Central memory CD8-positive, alpha-beta T cell (primary cell): ENCODE measurements around the gene COQ2.
"Not testable (repeated sequence)": the region's sequence is repeated elsewhere in the genome, so short reads cannot be mapped to it uniquely, and the experiment has no call there.

Experiments used
- ATAC-seq: fragments of 150-1000 bp; cut with Tn5 transposase; replicated peaks from 2 replicates; pipeline ENCODE4 v1.10.0; 2022; ENCODE audit warnings: mild to moderate bottlenecking, moderate FRiP score, moderate number of reproducible peaks; ENCODE audit not compliant: poor library complexity, severe bottlenecking; ENCODE audit errors: extremely low read depth
- DNase-seq, 2 donors: peaks; one replicate each; pipeline ENCODE4 v3.0.0; 2021; ENCODE audit warnings: low spot score in 2 of 2
- H3K27ac Mint-ChIP-seq: one replicate; pipeline ENCODE4 v1.8.0; 2022; ENCODE audit warnings: low read depth, mild to moderate bottlenecking, moderate library complexity, mixed read lengths
- H3K27me3 Mint-ChIP-seq: one replicate; pipeline ENCODE4 v1.8.0; 2022; ENCODE audit warnings: mixed read lengths
- H3K36me3 Mint-ChIP-seq: one replicate; pipeline ENCODE4 v1.8.0; 2022; ENCODE audit warnings: mild to moderate bottlenecking, moderate library complexity, mixed read lengths; ENCODE audit not compliant: insufficient read depth
- H3K4me1 Mint-ChIP-seq: one replicate; pipeline ENCODE4 v1.8.0; 2022; ENCODE audit warnings: mixed read lengths
- H3K4me3 Mint-ChIP-seq: one replicate; pipeline ENCODE4 v1.8.0; 2022; ENCODE audit warnings: mild to moderate bottlenecking, moderate library complexity, mixed read lengths
- H3K9me3 Mint-ChIP-seq: one replicate; pipeline ENCODE4 v1.8.0; 2022; ENCODE audit warnings: mixed read lengths

COQ2 gene

DNA sequence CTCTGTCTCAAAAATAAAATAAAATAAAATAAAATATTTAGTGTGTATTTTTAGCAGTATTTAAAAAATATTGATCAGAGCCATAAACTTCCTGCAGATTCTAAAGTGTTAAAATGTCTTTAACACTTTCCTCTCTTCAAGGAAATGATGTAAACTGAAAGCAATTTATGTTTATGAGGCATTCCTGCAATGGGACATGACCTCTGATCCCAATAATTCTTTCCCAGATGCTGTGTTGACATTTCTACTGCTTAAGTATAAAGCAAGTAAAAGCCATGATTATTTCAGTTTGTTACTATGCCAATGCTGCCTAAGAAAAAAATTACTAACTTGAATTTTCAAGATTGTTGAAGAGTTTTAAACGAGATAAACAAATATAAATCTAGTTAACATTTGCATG is 29.0 kb downstream of the COQ2 start:
- DNase-seq (no peak), ATAC-seq (no peak)
- Mint-ChIP-seq H3K27ac (no peak overlapping the region), H3K4me3 (no peak overlapping the region), H3K4me1 (peaks cover 36% of the 10 kb centered on the region), H3K36me3 (no peaks in the 10 kb centered on the region), H3K9me3 (no peaks in the 10 kb centered on the region), H3K27me3 (no peaks in the 10 kb centered on the region)

GRCh38 chr4:83252782-83253405 is 31.7 kb downstream of the COQ2 start:
- Mint-ChIP-seq H3K27me3 (no peaks in the 10 kb centered on the region), H3K36me3 (no peaks in the 10 kb centered on the region), H3K4me1 (peaks cover 27% of the 10 kb centered on the region), H3K4me3 (peak overlapping the region; percentile 13), H3K27ac (peak overlapping the region; percentile 44), H3K9me3 (no peaks in the 10 kb centered on the region)
- ATAC-seq (peak; percentile 82), DNase-seq (peak; percentile 59 to 67)

DNA sequence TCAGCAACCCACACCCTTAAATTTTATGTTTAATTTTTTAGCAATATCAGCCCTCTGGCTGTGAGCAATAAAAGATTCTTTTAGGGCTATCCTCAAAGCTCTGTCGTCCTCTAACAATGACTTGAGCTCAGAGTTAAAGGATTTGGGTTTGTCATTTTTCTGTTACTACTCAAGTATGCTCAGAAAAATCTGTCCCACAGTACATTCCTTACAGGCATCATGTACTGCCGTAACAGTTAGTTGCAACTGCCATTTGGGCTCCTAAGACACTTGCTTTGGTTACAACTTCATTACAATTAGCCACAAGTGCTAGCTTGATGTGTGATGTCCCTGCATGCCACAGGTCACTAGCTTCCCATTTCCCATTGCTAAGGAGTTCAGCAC is 33.2 kb downstream of the COQ2 start:
- Mint-ChIP-seq H3K27ac (no peak overlapping the region), H3K36me3 (peaks cover 1% of the 10 kb centered on the region), H3K4me1 (peaks cover 33% of the 10 kb centered on the region), H3K27me3 (no peaks in the 10 kb centered on the region), H3K9me3 (no peaks in the 10 kb centered on the region), H3K4me3 (no peak overlapping the region)
- DNase-seq (no peak), ATAC-seq (no peak)

GRCh38 chr4:83250687-83251446 is 33.7 kb downstream of the COQ2 start:
- H3K9me3 Mint-ChIP-seq = no peaks in the 10 kb centered on the region
- H3K4me1 Mint-ChIP-seq = peaks cover 33% of the 10 kb centered on the region
- no peaks in the 10 kb centered on the region for H3K27me3 Mint-ChIP-seq
- no peak overlapping the region for H3K4me3 Mint-ChIP-seq
- H3K36me3 Mint-ChIP-seq = peaks cover 1% of the 10 kb centered on the region
- DNase-seq = no peak
- no peak overlapping the region for H3K27ac Mint-ChIP-seq
- ATAC-seq = no peak

DNA sequence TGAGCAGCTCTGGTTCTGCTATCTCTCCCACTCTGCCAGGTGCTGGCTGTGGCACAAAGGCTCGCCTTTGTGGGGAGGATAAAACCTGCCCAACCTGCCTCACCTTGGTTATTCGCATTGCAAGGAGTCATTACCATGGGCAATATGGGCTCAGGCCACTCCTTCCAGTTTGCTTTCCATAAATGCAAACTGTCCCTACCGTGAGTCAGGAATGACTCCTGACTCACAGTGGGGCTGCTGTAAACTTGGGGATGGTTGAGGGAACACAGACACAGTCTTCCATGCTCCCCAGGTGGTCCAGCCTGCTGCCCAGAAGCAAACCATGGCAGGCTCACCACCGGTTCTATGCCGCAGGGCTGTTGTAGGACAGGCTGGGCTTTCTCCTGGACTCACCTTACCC is 36.1 kb downstream of the COQ2 start:
- H3K9me3 Mint-ChIP-seq = no peaks in the 10 kb centered on the region
- no peak for ATAC-seq
- H3K27me3 Mint-ChIP-seq = no peaks in the 10 kb centered on the region
- peaks cover 37% of the 10 kb centered on the region for H3K4me1 Mint-ChIP-seq
- H3K27ac Mint-ChIP-seq = no peak overlapping the region
- H3K4me3 Mint-ChIP-seq = no peak overlapping the region
- peaks cover 1% of the 10 kb centered on the region for H3K36me3 Mint-ChIP-seq
- no peak for DNase-seq

DNA sequence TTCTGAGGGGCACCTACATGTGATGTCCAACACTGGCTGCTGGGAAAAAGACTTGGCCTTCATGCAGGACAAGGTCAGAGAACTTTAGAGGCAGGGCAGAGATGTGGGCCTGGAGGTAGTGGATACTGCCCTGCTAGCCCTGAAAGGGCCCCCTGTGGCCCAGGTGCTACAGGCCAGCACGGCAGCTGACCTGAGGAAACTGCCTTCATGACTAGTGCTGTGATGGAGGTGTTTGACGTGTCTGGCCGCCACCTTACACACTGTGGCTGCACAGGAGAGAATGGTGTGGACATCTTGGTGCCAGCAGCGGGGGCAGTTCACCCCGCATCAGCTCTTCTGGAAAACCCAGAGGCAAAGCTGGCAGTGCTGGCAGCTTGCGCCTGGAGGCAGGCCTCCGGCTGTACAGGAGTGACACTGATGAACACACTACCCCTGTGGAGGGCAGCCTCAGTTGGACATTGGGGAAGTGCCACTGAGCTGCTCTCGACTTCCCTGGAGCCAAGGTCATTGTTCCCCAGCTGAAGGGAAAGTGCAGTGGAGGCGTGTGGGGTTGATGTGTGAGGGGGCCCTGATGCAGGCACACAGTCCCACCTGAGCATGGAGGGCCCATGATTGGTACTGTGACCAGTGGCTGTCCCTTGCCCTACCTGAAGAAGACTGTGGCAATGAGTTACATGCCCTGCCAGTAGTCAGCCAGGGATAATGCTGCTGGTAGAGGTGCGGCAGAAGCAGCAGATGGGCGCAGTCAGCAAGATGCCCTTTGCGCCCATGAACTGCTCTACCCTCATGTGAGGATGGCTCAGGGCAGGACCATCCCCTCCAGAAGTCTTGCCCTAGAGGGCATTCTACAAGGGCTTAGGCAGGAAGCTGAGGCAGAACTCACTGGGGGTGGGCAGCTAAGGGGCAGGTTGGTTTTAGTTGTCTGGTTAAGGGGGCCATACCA is 36.9 kb downstream of the COQ2 start:
- Mint-ChIP-seq H3K9me3 (no peaks in the 10 kb centered on the region), H3K27me3 (no peaks in the 10 kb centered on the region), H3K4me3 (no peak overlapping the region), H3K4me1 (peaks cover 35% of the 10 kb centered on the region), H3K27ac (no peak overlapping the region), H3K36me3 (peaks cover 1% of the 10 kb centered on the region)
- ATAC-seq (no peak), DNase-seq (no peak)

- no peaks in the 10 kb centered on the region for H3K27me3 Mint-ChIP-seq
- no peak overlapping the region for H3K4me3 Mint-ChIP-seq
- H3K9me3 Mint-ChIP-seq = no peaks in the 10 kb centered on the region
- ATAC-seq (no peak), DNase-seq (no peak)
- H3K36me3 Mint-ChIP-seq = peaks cover 3% of the 10 kb centered on the region
- peaks cover 32% of the 10 kb centered on the region for H3K4me1 Mint-ChIP-seq
- H3K27ac Mint-ChIP-seq = no peak overlapping the region
These were observed 43.5 kb downstream of the COQ2 start for GRCh38 chr4:83241132-83241531.

DNA sequence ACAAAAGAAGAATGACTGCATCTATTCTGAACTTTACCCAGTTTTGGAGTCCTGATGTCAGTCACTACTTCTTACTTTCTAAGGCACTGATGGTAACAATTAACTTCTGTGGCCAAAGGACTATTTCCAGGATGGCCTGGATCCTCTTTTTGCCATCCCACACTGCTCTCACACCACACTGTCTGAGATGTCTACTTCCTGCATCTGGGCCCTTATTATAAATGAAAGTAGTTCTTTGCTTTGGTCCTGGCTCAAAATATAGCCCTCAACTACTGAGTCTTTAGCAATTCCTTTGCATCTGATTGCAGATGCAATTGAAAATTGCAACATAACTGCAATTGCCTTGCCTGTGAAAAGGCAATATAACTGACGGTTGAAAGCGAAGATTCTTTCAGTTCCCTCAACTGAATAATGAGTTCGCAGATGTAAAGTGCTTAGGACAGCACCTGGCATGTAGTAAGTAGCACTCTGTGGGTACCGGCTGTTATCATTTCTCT is 44.2 kb downstream of the COQ2 start:
- Mint-ChIP-seq H3K36me3 (peaks cover 6% of the 10 kb centered on the region), H3K4me3 (no peak overlapping the region), H3K9me3 (no peaks in the 10 kb centered on the region), H3K27ac (no peak overlapping the region), H3K4me1 (peaks cover 39% of the 10 kb centered on the region), H3K27me3 (no peaks in the 10 kb centered on the region)
- ATAC-seq = no peak
- DNase-seq = no peak

- H3K9me3 Mint-ChIP-seq = no peaks in the 10 kb centered on the region
- H3K27me3 Mint-ChIP-seq = no peaks in the 10 kb centered on the region
- no peak for ATAC-seq
- H3K36me3 Mint-ChIP-seq = peaks cover 6% of the 10 kb centered on the region
- no peak overlapping the region for H3K4me3 Mint-ChIP-seq
- no peak for DNase-seq
- H3K27ac Mint-ChIP-seq = no peak overlapping the region
- H3K4me1 Mint-ChIP-seq = peaks cover 45% of the 10 kb centered on the region
These were observed 46.0 kb downstream of the COQ2 start for GRCh38 chr4:83238393-83239248.

DNA sequence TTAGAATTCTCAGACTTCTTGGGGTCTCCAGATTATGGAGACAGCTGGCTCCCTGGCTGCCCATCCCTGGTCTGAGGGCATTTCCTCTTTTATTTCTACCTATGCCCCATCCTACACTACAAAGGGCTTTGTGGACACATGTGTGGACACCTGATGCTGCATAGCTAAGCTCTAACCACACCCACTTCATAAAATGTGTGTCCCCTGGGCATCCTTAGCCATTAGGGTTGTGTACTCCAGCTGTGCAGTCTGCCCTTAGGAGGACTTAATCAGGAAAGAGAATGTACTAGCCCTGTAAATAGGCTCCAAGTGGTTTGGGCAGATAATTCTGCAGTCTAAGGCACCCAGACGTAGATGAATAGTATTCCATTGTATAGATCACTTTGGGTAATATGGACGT is 47.0 kb downstream of the COQ2 start:
- Mint-ChIP-seq H3K27me3 (no peaks in the 10 kb centered on the region), H3K4me1 (peaks cover 42% of the 10 kb centered on the region), H3K27ac (no peak overlapping the region), H3K36me3 (peaks cover 7% of the 10 kb centered on the region), H3K4me3 (no peak overlapping the region), H3K9me3 (no peaks in the 10 kb centered on the region)
- DNase-seq (no peak), ATAC-seq (no peak)

DNA sequence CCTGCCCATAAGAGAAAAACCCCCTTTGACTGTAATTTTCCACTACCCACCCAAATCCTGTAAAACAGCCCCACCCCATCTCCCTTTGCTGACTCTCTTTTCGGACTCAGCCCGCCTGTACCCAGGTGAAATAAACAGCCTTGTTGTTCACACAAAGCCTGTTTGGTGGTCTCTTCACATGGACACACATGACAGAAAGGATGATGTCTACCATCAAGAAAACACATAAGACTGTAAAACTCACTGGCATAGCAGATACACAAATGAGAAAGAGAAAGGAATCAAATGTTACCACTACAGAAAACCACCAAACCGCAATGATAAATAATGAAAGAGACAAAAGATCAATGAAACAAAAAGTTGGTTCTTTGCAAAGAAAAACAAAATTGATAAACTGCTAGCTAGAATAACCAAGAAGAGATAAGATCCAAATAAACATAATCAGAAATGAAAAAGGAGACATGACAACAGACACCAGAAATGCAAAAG is 48.9 kb downstream of the COQ2 start:
- not testable (repeated sequence) for DNase-seq, H3K9me3 Mint-ChIP-seq, H3K27me3 Mint-ChIP-seq
- H3K4me1 Mint-ChIP-seq = peaks cover 61% of the 10 kb centered on the region
- peak; percentile 53 for ATAC-seq
- peak overlapping the region; percentile 66 for H3K4me3 Mint-ChIP-seq
- H3K36me3 Mint-ChIP-seq = peaks cover 11% of the 10 kb centered on the region
- H3K27ac Mint-ChIP-seq = peak overlapping the region; percentile 53
